Neural cell (in vitro differentiated cells): ENCODE measurements around the gene CASZ1. TPM values are rescaled to one million over a fixed set of nuclear protein-coding genes. Genes with fewer than 3 reads are reported as not detected.

Source experiments
- H2AFZ ChIP-seq: fragments of 200-600, 300-800 bp; sonication (generic), shearing (Covaris generic); 2 replicates; pipeline ENCODE4 v1.6.0; 2014; ENCODE audit warnings: low read depth, mild to moderate bottlenecking, antibody characterized with exemption, low read length, moderate library complexity
- H3F3A ChIP-seq: fragments of 200-600 bp; shearing (Covaris generic); 2 replicates; pipeline ENCODE4 v1.6.1; 2016; ENCODE audit warnings: mild to moderate bottlenecking, moderate library complexity, mixed read lengths, antibody characterized with exemption, low read length; ENCODE audit not compliant: insufficient read depth, poor library complexity, severe bottlenecking
- H3K27ac ChIP-seq: fragments of 200-600, 300-800 bp; sonication (generic), shearing (Covaris generic); 2 replicates; pipeline ENCODE4 v1.5.1; 2014; ENCODE audit warnings: mild to moderate bottlenecking, low read length, moderate library complexity
- H3K27me3 ChIP-seq: fragments of 300-800, 200-600 bp; sonication (generic), shearing (Covaris generic); 2 replicates; pipeline ENCODE4 v1.6.0; 2014; ENCODE audit warnings: mild to moderate bottlenecking, low read depth, low read length, moderate library complexity; ENCODE audit not compliant: insufficient read depth
- H3K36me3 ChIP-seq: fragments of 300-800, 200-600 bp; sonication (generic), shearing (Covaris generic); 2 replicates; pipeline ENCODE4 v1.5.1; 2014; ENCODE audit warnings: mild to moderate bottlenecking, antibody characterized with exemption, low read length, moderate library complexity; ENCODE audit not compliant: insufficient read depth
- H3K4me2 ChIP-seq: fragments of 300-800, 200-600 bp; sonication (generic), shearing (Covaris generic); 2 replicates; pipeline ENCODE4 v1.6.0; 2014; ENCODE audit warnings: mild to moderate bottlenecking, low read length
- H3K4me3 ChIP-seq: fragments of 300-800, 200-600 bp; sonication (generic), shearing (Covaris generic); 2 replicates; pipeline ENCODE4 v1.5.1; 2014; ENCODE audit warnings: mild to moderate bottlenecking, low read length, moderate library complexity
- H3K79me2 ChIP-seq: fragments of 200-600 bp; shearing (Covaris generic); replicated peaks from 2 replicates; pipeline ENCODE4 v1.6.0; 2014; ENCODE audit warnings: mild to moderate bottlenecking, low read length, moderate library complexity; ENCODE audit not compliant: insufficient read depth
- H3K9ac ChIP-seq: fragments of 300-800, 200-600 bp; sonication (generic), shearing (Covaris generic); 2 replicates; pipeline ENCODE4 v1.6.1; 2016; ENCODE audit warnings: mild to moderate bottlenecking, low read length, mixed read lengths
- H3K9me2 ChIP-seq: fragments of 200-600 bp; shearing (Covaris generic); 2 replicates; pipeline ENCODE4 v1.6.1; 2016; ENCODE audit warnings: mild to moderate bottlenecking, low read length, mixed read lengths; ENCODE audit not compliant: insufficient read depth
- H3K9me3 ChIP-seq: fragments of 200-600, 300-800 bp; sonication (generic), shearing (Covaris generic); 2 replicates; pipeline ENCODE4 v1.6.1; 2016; ENCODE audit warnings: mild to moderate bottlenecking, mixed run types, low read length, moderate library complexity, mixed read lengths
- H4K20me1 ChIP-seq: fragments of 200-600 bp; shearing (Covaris generic); 2 replicates; pipeline ENCODE4 v1.6.1; 2016; ENCODE audit warnings: mild to moderate bottlenecking, mixed run types; ENCODE audit not compliant: insufficient read depth
- EP300 ChIP-seq: fragments of 450-650 bp; conservative IDR thresholded peaks from 2 replicates; pipeline ENCODE4 v1.6.1; 2014; ENCODE audit warnings: antibody characterized with exemption, mild to moderate bottlenecking, moderate library complexity; ENCODE audit not compliant: poor library complexity, severe bottlenecking
- EZH2 ChIP-seq: fragments of 200-600, 300-800 bp; shearing (Covaris generic), sonication (generic); IDR thresholded peaks from 2 replicates; pipeline ENCODE4 v1.6.1; 2014; ENCODE audit warnings: antibody characterized with exemption, low read length, borderline replicate concordance, mild to moderate bottlenecking; ENCODE audit not compliant: insufficient read depth, poor library complexity, severe bottlenecking
- MXI1 ChIP-seq: fragments of 450-650 bp; conservative IDR thresholded peaks from 2 replicates; pipeline ENCODE4 v1.6.1; 2014; ENCODE audit warnings: antibody characterized with exemption, mild to moderate bottlenecking; ENCODE audit not compliant: poor library complexity, severe bottlenecking
- POLR2AphosphoS5 ChIP-seq: IDR thresholded peaks from 2 replicates; pipeline ENCODE4 v1.6.1; 2012
- RAD21 ChIP-seq: fragments of 450-650 bp; conservative IDR thresholded peaks from 2 replicates; pipeline ENCODE4 v1.6.1; 2014; ENCODE audit warnings: antibody characterized with exemption, mild to moderate bottlenecking, moderate library complexity
- SMC3 ChIP-seq: fragments of 450-650 bp; conservative IDR thresholded peaks from 2 replicates; pipeline ENCODE4 v1.6.1; 2014; ENCODE audit warnings: antibody characterized with exemption, mild to moderate bottlenecking, moderate library complexity; ENCODE audit not compliant: poor library complexity
- TAF1 ChIP-seq: IDR thresholded peaks from 2 replicates; pipeline ENCODE4 v1.6.1; 2012; ENCODE audit warnings: low read depth
- polyA plus RNA-seq: library from polyadenylated mRNA; depleted of rRNA; stranded (reverse); fragments of >200 nt; gene quantifications from 2 replicates; pipeline ENCODE4 v1.2.3, GENCODE V29; 2014
- TF ChIP-seq, protein P1 (sequence below): IDR thresholded peaks from 2 replicates; pipeline ENCODE4 v1.6.1; 2012; ENCODE audit warnings: borderline replicate concordance
- TF ChIP-seq, protein P2 (sequence below): fragments of 450-650 bp; IDR thresholded peaks from 2 replicates; pipeline ENCODE4 v1.5.1; 2014; ENCODE audit warnings: antibody characterized with exemption, mild to moderate bottlenecking, moderate library complexity; ENCODE audit not compliant: poor library complexity, severe bottlenecking

Gene CASZ1
- polyA plus RNA-seq, 1 donor from 2014 or later = 0.27 TPM

DNA sequence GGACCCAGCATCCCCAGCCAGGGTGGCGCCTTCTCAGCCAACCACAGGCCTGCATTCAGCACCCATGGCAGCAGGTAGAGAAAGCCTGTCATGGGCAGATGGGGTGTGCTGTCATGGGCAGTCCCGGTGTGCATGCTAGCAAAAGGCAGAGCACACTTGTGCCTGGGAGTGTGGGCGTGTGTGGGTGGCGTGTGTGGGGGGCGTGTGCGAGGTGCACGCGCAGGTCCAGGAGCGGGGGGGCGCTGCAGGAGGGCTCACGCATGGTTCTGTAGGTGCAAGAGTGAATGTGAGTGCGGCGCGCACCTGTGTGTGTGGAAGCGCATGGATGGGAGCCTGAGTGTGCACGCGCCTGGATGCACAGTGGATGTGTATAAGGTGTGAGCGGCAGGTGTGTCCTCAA, 137.2 kb downstream of the CASZ1 start:
- H4K20me1 ChIP-seq = no peaks in the 10 kb centered on the region
- no peaks in the 10 kb centered on the region for H3K36me3 ChIP-seq
- no peaks in the 10 kb centered on the region for H3K79me2 ChIP-seq

DNA sequence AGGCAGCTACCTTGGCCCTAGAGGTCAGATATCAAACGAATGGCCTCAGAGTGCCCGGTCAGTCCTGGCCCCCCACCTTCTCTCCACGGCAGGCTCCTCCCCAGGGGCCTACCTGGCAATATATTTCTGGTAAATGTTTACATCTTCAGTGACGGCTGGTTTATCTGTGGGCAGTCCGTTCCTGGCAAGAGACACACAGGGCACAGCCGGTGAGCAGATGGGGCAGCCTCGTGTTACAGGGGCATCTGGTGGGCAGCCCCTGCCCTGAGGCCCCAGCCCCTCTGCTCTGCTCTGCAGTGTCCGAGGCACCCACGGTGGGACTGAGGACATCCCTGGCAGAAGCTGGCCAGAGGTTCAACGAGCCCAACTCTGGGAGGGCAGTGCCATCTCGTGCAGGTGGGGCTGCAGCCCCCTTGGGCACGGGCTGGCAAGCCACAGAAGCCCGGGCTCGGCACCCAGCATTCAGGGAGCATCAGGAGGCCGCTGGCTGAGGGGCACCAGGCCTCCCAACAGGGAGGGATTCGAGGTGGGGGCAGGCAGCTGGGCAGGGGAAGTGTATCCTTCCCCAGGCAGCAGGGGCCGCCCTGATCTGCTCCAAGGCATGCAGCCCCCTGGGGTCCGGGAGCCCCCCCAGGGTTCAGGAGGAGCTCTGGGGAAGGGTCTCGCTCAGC, 137.9 kb downstream of the CASZ1 start:
- Histone ChIP-seq H3K27me3 (no peaks in the 10 kb centered on the region), H3K9me3 (no peaks in the 10 kb centered on the region), H3F3A (no peaks in the 10 kb centered on the region), H3K27ac (no peak overlapping the region), H3K9ac (no peak overlapping the region), H3K79me2 (no peaks in the 10 kb centered on the region), H3K9me2 (no peaks in the 10 kb centered on the region), H3K4me2 (no peak overlapping the region), H2AFZ (no peak overlapping the region), H4K20me1 (no peaks in the 10 kb centered on the region), H3K36me3 (no peaks in the 10 kb centered on the region), H3K4me3 (no peak overlapping the region)
- TF ChIP-seq EP300 = no peak
- TF ChIP-seq MXI1 = no peak
- TF ChIP-seq, protein P1, sequence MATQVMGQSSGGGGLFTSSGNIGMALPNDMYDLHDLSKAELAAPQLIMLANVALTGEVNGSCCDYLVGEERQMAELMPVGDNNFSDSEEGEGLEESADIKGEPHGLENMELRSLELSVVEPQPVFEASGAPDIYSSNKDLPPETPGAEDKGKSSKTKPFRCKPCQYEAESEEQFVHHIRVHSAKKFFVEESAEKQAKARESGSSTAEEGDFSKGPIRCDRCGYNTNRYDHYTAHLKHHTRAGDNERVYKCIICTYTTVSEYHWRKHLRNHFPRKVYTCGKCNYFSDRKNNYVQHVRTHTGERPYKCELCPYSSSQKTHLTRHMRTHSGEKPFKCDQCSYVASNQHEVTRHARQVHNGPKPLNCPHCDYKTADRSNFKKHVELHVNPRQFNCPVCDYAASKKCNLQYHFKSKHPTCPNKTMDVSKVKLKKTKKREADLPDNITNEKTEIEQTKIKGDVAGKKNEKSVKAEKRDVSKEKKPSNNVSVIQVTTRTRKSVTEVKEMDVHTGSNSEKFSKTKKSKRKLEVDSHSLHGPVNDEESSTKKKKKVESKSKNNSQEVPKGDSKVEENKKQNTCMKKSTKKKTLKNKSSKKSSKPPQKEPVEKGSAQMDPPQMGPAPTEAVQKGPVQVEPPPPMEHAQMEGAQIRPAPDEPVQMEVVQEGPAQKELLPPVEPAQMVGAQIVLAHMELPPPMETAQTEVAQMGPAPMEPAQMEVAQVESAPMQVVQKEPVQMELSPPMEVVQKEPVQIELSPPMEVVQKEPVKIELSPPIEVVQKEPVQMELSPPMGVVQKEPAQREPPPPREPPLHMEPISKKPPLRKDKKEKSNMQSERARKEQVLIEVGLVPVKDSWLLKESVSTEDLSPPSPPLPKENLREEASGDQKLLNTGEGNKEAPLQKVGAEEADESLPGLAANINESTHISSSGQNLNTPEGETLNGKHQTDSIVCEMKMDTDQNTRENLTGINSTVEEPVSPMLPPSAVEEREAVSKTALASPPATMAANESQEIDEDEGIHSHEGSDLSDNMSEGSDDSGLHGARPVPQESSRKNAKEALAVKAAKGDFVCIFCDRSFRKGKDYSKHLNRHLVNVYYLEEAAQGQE = no peak
- TF ChIP-seq POLR2AphosphoS5 = no peak
- TF ChIP-seq RAD21 = no peak
- no peak for TF ChIP-seq EZH2
- TF ChIP-seq TAF1 = no peak
- TF ChIP-seq SMC3 = no peak
- TF ChIP-seq, protein P2, sequence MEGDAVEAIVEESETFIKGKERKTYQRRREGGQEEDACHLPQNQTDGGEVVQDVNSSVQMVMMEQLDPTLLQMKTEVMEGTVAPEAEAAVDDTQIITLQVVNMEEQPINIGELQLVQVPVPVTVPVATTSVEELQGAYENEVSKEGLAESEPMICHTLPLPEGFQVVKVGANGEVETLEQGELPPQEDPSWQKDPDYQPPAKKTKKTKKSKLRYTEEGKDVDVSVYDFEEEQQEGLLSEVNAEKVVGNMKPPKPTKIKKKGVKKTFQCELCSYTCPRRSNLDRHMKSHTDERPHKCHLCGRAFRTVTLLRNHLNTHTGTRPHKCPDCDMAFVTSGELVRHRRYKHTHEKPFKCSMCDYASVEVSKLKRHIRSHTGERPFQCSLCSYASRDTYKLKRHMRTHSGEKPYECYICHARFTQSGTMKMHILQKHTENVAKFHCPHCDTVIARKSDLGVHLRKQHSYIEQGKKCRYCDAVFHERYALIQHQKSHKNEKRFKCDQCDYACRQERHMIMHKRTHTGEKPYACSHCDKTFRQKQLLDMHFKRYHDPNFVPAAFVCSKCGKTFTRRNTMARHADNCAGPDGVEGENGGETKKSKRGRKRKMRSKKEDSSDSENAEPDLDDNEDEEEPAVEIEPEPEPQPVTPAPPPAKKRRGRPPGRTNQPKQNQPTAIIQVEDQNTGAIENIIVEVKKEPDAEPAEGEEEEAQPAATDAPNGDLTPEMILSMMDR = no peak

More for the DNA sequence above, 137.2 kb downstream of the CASZ1 start:
- H3K9me2 ChIP-seq = no peaks in the 10 kb centered on the region
- no peaks in the 10 kb centered on the region for H3K9me3 ChIP-seq
- H3K27me3 ChIP-seq = no peaks in the 10 kb centered on the region
- H3K27ac ChIP-seq = no peak overlapping the region
- H2AFZ ChIP-seq = no peak overlapping the region
- TF ChIP-seq POLR2AphosphoS5 = no peak
- TF ChIP-seq SMC3 = no peak
- TF ChIP-seq MXI1 = no peak
- TF ChIP-seq, protein P2 = no peak
- no peak for TF ChIP-seq RAD21
- no peak for TF ChIP-seq EZH2
- TF ChIP-seq EP300 = no peak
- TF ChIP-seq TAF1 = no peak
- TF ChIP-seq, protein P1 = no peak
- no peak overlapping the region for H3K4me3 ChIP-seq
- H3F3A ChIP-seq = no peaks in the 10 kb centered on the region
- H3K9ac ChIP-seq = no peak overlapping the region
- no peak overlapping the region for H3K4me2 ChIP-seq
